ENCODE measurements around the gene TBC1D22A.

DNA sequence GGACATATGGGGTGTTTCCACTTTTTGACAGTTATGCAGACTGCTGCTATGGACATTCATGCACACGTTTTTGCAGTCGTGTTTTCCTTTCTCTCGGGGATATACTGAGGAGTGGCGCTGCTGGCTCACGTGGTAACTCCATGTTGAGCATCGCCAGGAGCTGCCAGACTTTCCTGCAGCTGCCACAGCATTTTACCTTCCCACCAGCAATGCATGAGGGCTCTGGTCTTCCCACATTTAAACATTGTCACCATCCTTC is 95.4 kb downstream of the TBC1D22A start:
- TF ChIP-seq, protein P1, sequence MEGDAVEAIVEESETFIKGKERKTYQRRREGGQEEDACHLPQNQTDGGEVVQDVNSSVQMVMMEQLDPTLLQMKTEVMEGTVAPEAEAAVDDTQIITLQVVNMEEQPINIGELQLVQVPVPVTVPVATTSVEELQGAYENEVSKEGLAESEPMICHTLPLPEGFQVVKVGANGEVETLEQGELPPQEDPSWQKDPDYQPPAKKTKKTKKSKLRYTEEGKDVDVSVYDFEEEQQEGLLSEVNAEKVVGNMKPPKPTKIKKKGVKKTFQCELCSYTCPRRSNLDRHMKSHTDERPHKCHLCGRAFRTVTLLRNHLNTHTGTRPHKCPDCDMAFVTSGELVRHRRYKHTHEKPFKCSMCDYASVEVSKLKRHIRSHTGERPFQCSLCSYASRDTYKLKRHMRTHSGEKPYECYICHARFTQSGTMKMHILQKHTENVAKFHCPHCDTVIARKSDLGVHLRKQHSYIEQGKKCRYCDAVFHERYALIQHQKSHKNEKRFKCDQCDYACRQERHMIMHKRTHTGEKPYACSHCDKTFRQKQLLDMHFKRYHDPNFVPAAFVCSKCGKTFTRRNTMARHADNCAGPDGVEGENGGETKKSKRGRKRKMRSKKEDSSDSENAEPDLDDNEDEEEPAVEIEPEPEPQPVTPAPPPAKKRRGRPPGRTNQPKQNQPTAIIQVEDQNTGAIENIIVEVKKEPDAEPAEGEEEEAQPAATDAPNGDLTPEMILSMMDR (IDR thresholded peaks at IDR 0.05; ENCODE audit: poor library complexity) = no peak
- no peak for TF ChIP-seq EZH2phosphoT487 (IDR thresholded peaks at IDR 0.05; ENCODE audit: low read depth, severe bottlenecking, unreplicated experiment)
